ENCODE results near the gene RPL29. TPM values are rescaled to one million over a fixed set of nuclear protein-coding genes. Genes with fewer than 3 reads are reported as not detected.

The RPL29 gene
- total RNA-seq, 2 experiments from 2014 or later, result 1,843 to 1,901 TPM

DNA sequence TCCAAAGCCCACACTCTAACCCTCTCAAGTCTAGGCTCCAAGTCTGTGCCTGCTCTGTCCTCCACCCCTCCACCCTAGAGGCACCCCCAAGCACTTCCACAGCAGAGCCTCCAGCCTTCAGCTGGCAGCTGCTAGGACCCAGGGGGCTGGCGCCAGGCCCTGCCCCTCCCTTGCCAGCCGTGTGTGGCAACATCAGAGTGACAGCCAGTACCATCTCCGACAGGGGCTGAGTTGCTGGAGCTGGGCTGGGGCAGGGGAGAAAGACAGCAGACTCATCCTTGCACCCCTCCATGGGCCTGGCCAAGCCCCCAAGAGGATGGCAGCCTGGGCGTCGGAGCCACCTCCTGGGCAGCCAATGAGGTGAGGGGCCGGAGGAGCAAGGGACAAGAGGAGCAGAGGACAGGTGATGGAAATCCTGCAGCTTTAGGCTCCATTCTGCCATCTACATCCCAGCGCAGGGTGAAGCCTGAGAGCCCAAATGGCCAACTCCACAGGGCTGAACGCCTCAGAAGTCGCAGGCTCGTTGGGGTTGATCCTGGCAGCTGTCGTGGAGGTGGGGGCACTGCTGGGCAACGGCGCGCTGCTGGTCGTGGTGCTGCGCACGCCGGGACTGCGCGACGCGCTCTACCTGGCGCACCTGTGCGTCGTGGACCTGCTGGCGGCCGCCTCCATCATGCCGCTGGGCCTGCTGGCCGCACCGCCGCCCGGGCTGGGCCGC lies 40.4 kb downstream of the RPL29 start, which contains the start of gene GPR62:
Gene GPR62, plus strand, starts transcription at position 207 of the 718 bp plus-strand sequence. Its CDS starts 272 bp downstream, at position 479.
- Mint-ChIP-seq H3K27me3 (peaks cover 33% of the 10 kb centered on the region), H3K4me1 (ENCODE audit: low read depth) (peaks cover 6% of the 10 kb centered on the region), H3K4me3 (peak within 1 kb of the TSS; percentile 56), H3K36me3 (ENCODE audit: low read depth) (peaks cover 4% of the 10 kb centered on the region), H3K27ac (no peak within 1 kb of the TSS), H3K9me3 (no peaks in the 10 kb centered on the region)
- CTCF ChIA-PET, result interaction anchor here (3.9 kb wide), 1 partner anchor 18 kb away, joined by 11 read pairs; the partner anchor contains the start of gene ABHD14B
- peaks cover 2% of the 10 kb centered on the region for H3K36me3 ChIP-seq (ENCODE audit: insufficient read depth, low read length)
- DNase-seq (no peak), ATAC-seq (ENCODE audit: poor library complexity) (no peak)
- H3K4me1 ChIP-seq (ENCODE audit: insufficient read depth, low read length), result peaks cover 20% of the 10 kb centered on the region
- POLR2A ChIA-PET, result interaction anchor here (0.8 kb wide), 1 partner anchor 18 kb away, joined by 3 read pairs; the partner anchor contains the start of gene ABHD14B
- TF ChIP-seq, protein P1, sequence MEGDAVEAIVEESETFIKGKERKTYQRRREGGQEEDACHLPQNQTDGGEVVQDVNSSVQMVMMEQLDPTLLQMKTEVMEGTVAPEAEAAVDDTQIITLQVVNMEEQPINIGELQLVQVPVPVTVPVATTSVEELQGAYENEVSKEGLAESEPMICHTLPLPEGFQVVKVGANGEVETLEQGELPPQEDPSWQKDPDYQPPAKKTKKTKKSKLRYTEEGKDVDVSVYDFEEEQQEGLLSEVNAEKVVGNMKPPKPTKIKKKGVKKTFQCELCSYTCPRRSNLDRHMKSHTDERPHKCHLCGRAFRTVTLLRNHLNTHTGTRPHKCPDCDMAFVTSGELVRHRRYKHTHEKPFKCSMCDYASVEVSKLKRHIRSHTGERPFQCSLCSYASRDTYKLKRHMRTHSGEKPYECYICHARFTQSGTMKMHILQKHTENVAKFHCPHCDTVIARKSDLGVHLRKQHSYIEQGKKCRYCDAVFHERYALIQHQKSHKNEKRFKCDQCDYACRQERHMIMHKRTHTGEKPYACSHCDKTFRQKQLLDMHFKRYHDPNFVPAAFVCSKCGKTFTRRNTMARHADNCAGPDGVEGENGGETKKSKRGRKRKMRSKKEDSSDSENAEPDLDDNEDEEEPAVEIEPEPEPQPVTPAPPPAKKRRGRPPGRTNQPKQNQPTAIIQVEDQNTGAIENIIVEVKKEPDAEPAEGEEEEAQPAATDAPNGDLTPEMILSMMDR (IDR thresholded peaks at IDR 0.05), result no peak
- no peak within 1 kb of the TSS for H3K27ac ChIP-seq (ENCODE audit: low read depth in 1 of 2, low read length in 2 of 2)
- intact Hi-C loops (cut with DNase I, micrococcal nuclease), result no loop called here
- peaks cover 19 to 28% of the 10 kb centered on the region in 2 experiments for H3K27me3 ChIP-seq (ENCODE audit: control insufficient read depth in 1 of 2, insufficient read depth in 2 of 2, low read length in 2 of 2)
- H3K9me3 ChIP-seq (ENCODE audit: control insufficient read depth in 1 of 2, insufficient read depth in 1 of 2, low read length in 2 of 2), result peaks cover 0 to 6% of the 10 kb centered on the region in 2 experiments
- H3K4me3 ChIP-seq (ENCODE audit: low read length), result no peak within 1 kb of the TSS

GRCh38 chr3:51954713-51955112 lies 41.0 kb downstream of the RPL29 start:
- Mint-ChIP-seq H3K4me3 (no peak overlapping the region), H3K27me3 (peaks cover 33% of the 10 kb centered on the region), H3K36me3 (ENCODE audit: low read depth) (peaks cover 4% of the 10 kb centered on the region), H3K9me3 (no peaks in the 10 kb centered on the region), H3K27ac (no peak overlapping the region), H3K4me1 (ENCODE audit: low read depth) (peaks cover 6% of the 10 kb centered on the region)
- ChIA-PET POLR2A (interaction anchor here (0.8 to 1.0 kb wide), 2 partner anchors 19 to 41 kb away, joined by 3 read pairs; partner anchors contain the start of genes ABHD14B and RPL29), CTCF (interaction anchor here (3.9 kb wide), 1 partner anchor 19 kb away, joined by 11 read pairs; the partner anchor contains the start of gene ABHD14B)
- H3K4me1 ChIP-seq (ENCODE audit: insufficient read depth, low read length), result peaks cover 20% of the 10 kb centered on the region
- no peak overlapping the region for H3K4me3 ChIP-seq (ENCODE audit: low read length)
- intact Hi-C loops (cut with DNase I, micrococcal nuclease), result no loop called here
- H3K27me3 ChIP-seq (ENCODE audit: control insufficient read depth in 1 of 2, insufficient read depth in 2 of 2, low read length in 2 of 2), result peaks cover 19 to 28% of the 10 kb centered on the region in 2 experiments
- H3K27ac ChIP-seq (ENCODE audit: low read depth in 1 of 2, low read length in 2 of 2), result no peak overlapping the region
- ATAC-seq (ENCODE audit: poor library complexity), result no peak
- H3K9me3 ChIP-seq (ENCODE audit: control insufficient read depth in 1 of 2, insufficient read depth in 1 of 2, low read length in 2 of 2), result peaks cover 0 to 6% of the 10 kb centered on the region in 2 experiments
- peaks cover 2% of the 10 kb centered on the region for H3K36me3 ChIP-seq (ENCODE audit: insufficient read depth, low read length)
- TF ChIP-seq, protein P1 (IDR thresholded peaks at IDR 0.05), result no peak
- no peak for DNase-seq

- H3K4me3 Mint-ChIP-seq, result peak overlapping the region; percentile 56
- intact Hi-C loops (cut with DNase I, micrococcal nuclease), result no loop called here
- peaks cover 6% of the 10 kb centered on the region for H3K4me1 Mint-ChIP-seq (ENCODE audit: low read depth)
- Histone ChIP-seq H3K27me3 (ENCODE audit: control insufficient read depth in 1 of 2, insufficient read depth in 2 of 2, low read length in 2 of 2) (peaks cover 19 to 28% of the 10 kb centered on the region in 2 experiments), H3K27ac (ENCODE audit: low read depth in 1 of 2, low read length in 2 of 2) (no peak overlapping the region), H3K4me3 (ENCODE audit: low read length) (no peak overlapping the region), H3K36me3 (ENCODE audit: insufficient read depth, low read length) (peaks cover 2% of the 10 kb centered on the region), H3K4me1 (ENCODE audit: insufficient read depth, low read length) (peaks cover 20% of the 10 kb centered on the region), H3K9me3 (ENCODE audit: control insufficient read depth in 1 of 2, insufficient read depth in 1 of 2, low read length in 2 of 2) (peaks cover 0 to 6% of the 10 kb centered on the region in 2 experiments)
- H3K36me3 Mint-ChIP-seq (ENCODE audit: low read depth), result peaks cover 4% of the 10 kb centered on the region
- peaks cover 33% of the 10 kb centered on the region for H3K27me3 Mint-ChIP-seq
- POLR2A ChIA-PET, result interaction anchor here (1.0 kb wide), 1 partner anchor 42 kb away, joined by 3 read pairs; the partner anchor contains the start of gene RPL29
- TF ChIP-seq, protein P1 (IDR thresholded peaks at IDR 0.05), result no peak
- CTCF ChIA-PET, result interaction anchor here (3.9 kb wide), 1 partner anchor 20 kb away, joined by 11 read pairs; the partner anchor contains the start of gene ABHD14B
- no peaks in the 10 kb centered on the region for H3K9me3 Mint-ChIP-seq
- ATAC-seq (ENCODE audit: poor library complexity) (no peak), DNase-seq (no peak)
- H3K27ac Mint-ChIP-seq, result no peak overlapping the region
These were observed 41.6 kb downstream of the RPL29 start for GRCh38 chr3:51954105-51954504.

All from CD4-positive, alpha-beta T cell (primary cell).